Colonic mucosa (tissue), 4 donors: ENCODE data around the gene TCHP. TPM values are rescaled to one million over a fixed set of nuclear protein-coding genes. Genes with fewer than 3 reads are reported as not detected.

Source experiments
- DNase-seq: peaks from one replicate; pipeline ENCODE4 v3.0.0-alpha.2; 2020
- H3K27ac ChIP-seq: fragments of 200-600 bp; one replicate; pipeline ENCODE4 v1.8.0; 2021
- H3K27me3 ChIP-seq: fragments of 200-600 bp; one replicate; pipeline ENCODE4 v1.8.0; 2021
- H3K36me3 ChIP-seq: fragments of 200-600 bp; one replicate; pipeline ENCODE4 v1.8.0; 2021
- H3K4me1 ChIP-seq: fragments of 200-600 bp; one replicate; pipeline ENCODE4 v1.8.0; 2021; ENCODE audit warnings: mild to moderate bottlenecking
- H3K4me3 ChIP-seq: fragments of 200-600 bp; one replicate; pipeline ENCODE4 v1.8.0; 2021
- H3K9ac ChIP-seq, 2 donors: one replicate each; pipeline ENCODE4 v1.7.0; 2013; ENCODE audit warnings: control low read depth in 2 of 2, low read depth in 2 of 2, low read length in 2 of 2
- H3K9me3 ChIP-seq: fragments of 200-600 bp; one replicate; pipeline ENCODE4 v1.8.0; 2021
- CTCF ChIP-seq: fragments of 200-600 bp; IDR thresholded peaks from one replicate; pipeline ENCODE4 v1.8.0; 2022; ENCODE audit warnings: antibody characterized with exemption, mild to moderate bottlenecking
- intact Hi-C: fragments of 100-400 bp; cut with DNase I; formaldehyde crosslinking; loops from one replicate; pipeline ENCODE4 v1.14.1; 2022
- total RNA-seq, 2 donors: library from RNA; stranded (reverse); fragmentation: NEBNext Ultra II Directional in 1 of 2; extraction: Animal tissue kit (Norgen Biotek cat#: 25700) in 1 of 2; gene quantifications; one replicate each; pipeline ENCODE4 v1.2.1, GENCODE V29; 2021
- donor health status: healthy.
- donor health status: DM: no; HTN: no; CAD: no.
- donor health status: DM: no; HTN: no; CAD: no.

The TCHP gene
- total RNA-seq, 2 donors from 2014 or later = 11.4 to 27.0 TPM

- Histone ChIP-seq H3K4me1 (no peaks in the 10 kb centered on the region), H3K27ac (no peak overlapping the region), H3K27me3 (no peaks in the 10 kb centered on the region), H3K36me3 (peaks cover 14% of the 10 kb centered on the region), H3K9ac (no peak overlapping the region), H3K4me3 (no peak overlapping the region), H3K9me3 (no peaks in the 10 kb centered on the region)
- intact Hi-C loops = no loop called here
- DNase-seq = no peak
- TF ChIP-seq CTCF = no peak
Measured at GRCh38 chr12:109902891-109903418, 2.9 kb downstream of the TCHP start.

GRCh38 chr12:109905301-109905700 is 5.2 kb downstream of the TCHP start:
- H3K9me3 ChIP-seq = no peaks in the 10 kb centered on the region
- H3K36me3 ChIP-seq = peaks cover 16% of the 10 kb centered on the region
- no peak for DNase-seq
- no peak overlapping the region for H3K27ac ChIP-seq
- H3K4me3 ChIP-seq = no peak overlapping the region
- no peaks in the 10 kb centered on the region for H3K27me3 ChIP-seq
- no peak overlapping the region for H3K9ac ChIP-seq
- TF ChIP-seq CTCF = no peak
- H3K4me1 ChIP-seq = no peaks in the 10 kb centered on the region
- intact Hi-C loops = no loop called here

- no peak for DNase-seq
- H3K4me3 ChIP-seq = no peak overlapping the region
- TF ChIP-seq CTCF = peak; percentile 12
- H3K27ac ChIP-seq = no peak overlapping the region
- no peaks in the 10 kb centered on the region for H3K9me3 ChIP-seq
- H3K27me3 ChIP-seq = no peaks in the 10 kb centered on the region
- no peaks in the 10 kb centered on the region for H3K4me1 ChIP-seq
- peaks cover 13% of the 10 kb centered on the region for H3K36me3 ChIP-seq
- intact Hi-C loops = no loop called here
- H3K9ac ChIP-seq = no peak overlapping the region
Measured at GRCh38 chr12:109910254-109910968, 10.3 kb downstream of the TCHP start.

GRCh38 chr12:109910969-109911348 is 10.9 kb downstream of the TCHP start:
- DNase-seq = no peak

GRCh38 chr12:109912855-109913321 is 12.8 kb downstream of the TCHP start:
- DNase-seq = no peak
- no peaks in the 10 kb centered on the region for H3K4me1 ChIP-seq
- intact Hi-C loops = no loop called here

More at GRCh38 chr12:109910969-109911348, 10.9 kb downstream of the TCHP start:
- no peaks in the 10 kb centered on the region for H3K27me3 ChIP-seq
- H3K4me3 ChIP-seq = no peak overlapping the region
- H3K27ac ChIP-seq = no peak overlapping the region
- peak; percentile 3 for TF ChIP-seq CTCF
- no peak overlapping the region for H3K9ac ChIP-seq
- H3K4me1 ChIP-seq = no peaks in the 10 kb centered on the region
- H3K9me3 ChIP-seq = no peaks in the 10 kb centered on the region
- intact Hi-C loops = no loop called here
- H3K36me3 ChIP-seq = peaks cover 16% of the 10 kb centered on the region

More at GRCh38 chr12:109912855-109913321, 12.8 kb downstream of the TCHP start:
- peaks cover 22% of the 10 kb centered on the region for H3K36me3 ChIP-seq
- no peaks in the 10 kb centered on the region for H3K27me3 ChIP-seq
- no peak overlapping the region for H3K4me3 ChIP-seq
- no peak overlapping the region for H3K9ac ChIP-seq
- H3K9me3 ChIP-seq = no peaks in the 10 kb centered on the region
- no peak overlapping the region for H3K27ac ChIP-seq
- TF ChIP-seq CTCF = no peak
